Thyroid gland (tissue), 4 donors: ENCODE data around the gene NME7. TPM values are rescaled to one million over a fixed set of nuclear protein-coding genes. Genes with fewer than 3 reads are reported as not detected.

Source experiments
- DNase-seq, 2 donors: peaks; one replicate each; pipeline ENCODE4 v3.0.0-alpha.2; 2019
- H3K27ac ChIP-seq, 3 donors: fragments of 200-600 bp; sonication (generic); 1 replicate in 2 of 3; 2 replicates in 1 of 3; pipeline ENCODE4 v1.5.1; 2016 to 2019; ENCODE audit warnings: mild to moderate bottlenecking in 1 of 3, moderate library complexity in 1 of 3
- H3K27me3 ChIP-seq: fragments of 200-600 bp; sonication (generic); one replicate; pipeline ENCODE4 v1.5.1; 2019
- H3K36me3 ChIP-seq, 2 donors: fragments of 200-600 bp; sonication (generic); one replicate each; pipeline ENCODE4 v1.5.1; 2016 to 2019
- H3K4me1 ChIP-seq, 2 donors: fragments of 200-600 bp; sonication (generic); one replicate each; pipeline ENCODE4 v1.5.1; 2017 to 2019
- H3K4me3 ChIP-seq, 3 donors: fragments of 200-600 bp; sonication (generic); replicated peaks in 1 of 3; 1 replicate in 2 of 3; 2 replicates in 1 of 3; pipeline ENCODE4 v1.5.1; 2016; ENCODE audit warnings: mild to moderate bottlenecking in 1 of 3
- H3K9me3 ChIP-seq: fragments of 200-600 bp; sonication (generic); one replicate; pipeline ENCODE4 v1.5.1; 2017
- CTCF ChIP-seq, 6 experiments: fragments of 200-600 bp in 3 of 6; fragments of 450-650 bp in 3 of 6; sonication (generic) in 3 of 6; IDR thresholded peaks; one replicate each; pipeline ENCODE4 v1.5.1; 2016 to 2019; ENCODE audit warnings: antibody characterized with exemption in 6 of 6, mild to moderate bottlenecking in 2 of 6, inconsistent platforms in 1 of 6, moderate library complexity in 1 of 6
- POLR2A ChIP-seq, 2 donors: fragments of 450-650 bp; IDR thresholded peaks; one replicate each; pipeline ENCODE4 v1.6.1; 2017; ENCODE audit warnings: antibody characterized with exemption in 2 of 2, mild to moderate bottlenecking in 2 of 2, moderate library complexity in 1 of 2
- WGBS, 2 donors: methylation state at CpG; one replicate each; pipeline ENCODE4 v1.1.5; 2017; 5-methylcytosine and 5-hydroxymethylcytosine counted together
- intact Hi-C: fragments of 100-400 bp; cut with DNase I; formaldehyde crosslinking; loops from one replicate; pipeline ENCODE4 v1.15.1; 2023
- total RNA-seq, 4 donors: library from RNA; depleted of rRNA; stranded (reverse); fragments of >200 nt; gene quantifications; one replicate each; pipeline ENCODE4 v1.2.3, GENCODE V29; 2016

Gene NME7
- total RNA-seq, 4 donors from 2014 or later: 26.3 to 44.9 (median 36.4) TPM

GRCh38 chr1:169368406-169368769 is 791 bp upstream of the NME7 start:
- 0 to 1% methylated on average over 16 of the region's 16 CpGs for WGBS, 2 donors
- TF ChIP-seq POLR2A (IDR thresholded peaks at IDR 0.05) (no peak), CTCF (IDR thresholded peaks at IDR 0.05) (no peak)
- Histone ChIP-seq H3K9me3 (no peaks in the 10 kb centered on the region), H3K27ac (peak overlapping the region in 2 of 3 donors; percentile 79 to 82), H3K27me3 (no peaks in the 10 kb centered on the region), H3K36me3 (peaks cover 3 to 4% of the 10 kb centered on the region in 2 donors), H3K4me3 (peak overlapping the region; percentile 20 to 61 (median 22)), H3K4me1 (peaks cover 17 to 18% of the 10 kb centered on the region in 2 donors)
- intact Hi-C loops: no loop called here
- DNase-seq: peak; percentile 12 to 38

GRCh38 chr1:169367096-169367685 is 406 bp downstream of the NME7 start:
- Histone ChIP-seq H3K4me3 (peak overlapping the region; percentile 22 to 61 (median 54)), H3K36me3 (peaks cover 1 to 3% of the 10 kb centered on the region in 2 donors), H3K27me3 (no peaks in the 10 kb centered on the region), H3K4me1 (peaks cover 17 to 18% of the 10 kb centered on the region in 2 donors), H3K9me3 (no peaks in the 10 kb centered on the region), H3K27ac (peak overlapping the region in 2 of 3 donors; percentile 43 to 82)
- DNase-seq: peak in 1 of 2 donors; percentile 6
- 10 to 12% methylated on average over 15 of the region's 15 CpGs for WGBS, 2 donors
- TF ChIP-seq POLR2A (IDR thresholded peaks at IDR 0.05) (no peak), CTCF (IDR thresholded peaks at IDR 0.05) (no peak)
- intact Hi-C loops: no loop called here

- Histone ChIP-seq H3K27me3 (no peaks in the 10 kb centered on the region), H3K27ac (no peak overlapping the region), H3K9me3 (no peaks in the 10 kb centered on the region), H3K4me1 (peaks cover 17 to 18% of the 10 kb centered on the region in 2 donors), H3K4me3 (no peak overlapping the region), H3K36me3 (no peaks in the 10 kb centered on the region)
- WGBS, 2 donors: 94 to 97% methylated on average over 2 of the region's 2 CpGs
- TF ChIP-seq POLR2A (IDR thresholded peaks at IDR 0.05): no peak
- TF ChIP-seq CTCF (IDR thresholded peaks at IDR 0.05): no peak
- intact Hi-C loops: no loop called here
- no peak for DNase-seq
Measured at GRCh38 chr1:169364948-169365347, 2.6 kb downstream of the NME7 start.

- DNase-seq: no peak
- H3K4me3 ChIP-seq: no peak overlapping the region
- 91 to 98% methylated on average over 5 of the region's 5 CpGs for WGBS, 2 donors
- no peaks in the 10 kb centered on the region for H3K9me3 ChIP-seq
- no peak overlapping the region for H3K27ac ChIP-seq
- no peak for TF ChIP-seq CTCF (IDR thresholded peaks at IDR 0.05)
- H3K27me3 ChIP-seq: no peaks in the 10 kb centered on the region
- no peaks in the 10 kb centered on the region for H3K36me3 ChIP-seq
- intact Hi-C loops: no loop called here
- H3K4me1 ChIP-seq: peaks cover 8 to 9% of the 10 kb centered on the region in 2 donors
Measured at GRCh38 chr1:169363046-169363730, 4.4 kb downstream of the NME7 start.

- DNase-seq: no peak
- Histone ChIP-seq H3K36me3 (no peaks in the 10 kb centered on the region), H3K27ac (no peak overlapping the region), H3K9me3 (no peaks in the 10 kb centered on the region), H3K27me3 (no peaks in the 10 kb centered on the region), H3K4me1 (no peaks in the 10 kb centered on the region), H3K4me3 (no peak overlapping the region)
- no peak for TF ChIP-seq POLR2A (IDR thresholded peaks at IDR 0.05)
- TF ChIP-seq CTCF (IDR thresholded peaks at IDR 0.05): no peak
- intact Hi-C loops: no loop called here
- 80 to 87% methylated on average over 7 of the region's 7 CpGs for WGBS, 2 donors
Measured at GRCh38 chr1:169361281-169361680, 6.3 kb downstream of the NME7 start.
